Suprapubic skin (tissue), 4 donors: ENCODE data around the gene FGF2. TPM values are rescaled to one million over a fixed set of nuclear protein-coding genes. Genes with fewer than 3 reads are reported as not detected.

Source experiments
- DNase-seq, 2 donors: peaks; one replicate each; pipeline ENCODE4 v3.0.0-alpha.2; 2019; ENCODE audit warnings: low spot score in 2 of 2
- H3K27ac ChIP-seq: fragments of 200-600 bp; sonication (generic); one replicate; pipeline ENCODE4 v1.5.1; 2019
- H3K27me3 ChIP-seq: fragments of 200-600 bp; sonication (generic); one replicate; pipeline ENCODE4 v1.5.1; 2019
- H3K36me3 ChIP-seq: fragments of 200-600 bp; sonication (generic); one replicate; pipeline ENCODE4 v1.5.1; 2019
- H3K4me1 ChIP-seq: fragments of 200-600 bp; sonication (generic); one replicate; pipeline ENCODE4 v1.5.1; 2019
- H3K4me3 ChIP-seq: fragments of 200-600 bp; sonication (generic); one replicate; pipeline ENCODE4 v1.5.1; 2019; ENCODE audit warnings: mild to moderate bottlenecking
- H3K9me3 ChIP-seq: fragments of 200-600 bp; sonication (generic); one replicate; pipeline ENCODE4 v1.5.1; 2019
- EP300 ChIP-seq: sonication (generic); formaldehyde crosslinking; IDR thresholded peaks from one replicate; pipeline ENCODE4 v1.6.1; 2017; ENCODE audit warnings: antibody characterized with exemption
- POLR2A ChIP-seq, 2 donors: fragments of 450-650 bp; IDR thresholded peaks; one replicate each; pipeline ENCODE4 v1.6.1; 2017; ENCODE audit warnings: antibody characterized with exemption in 2 of 2, mild to moderate bottlenecking in 2 of 2, moderate library complexity in 2 of 2
- POLR2AphosphoS5 ChIP-seq, 3 donors: sonication (generic); formaldehyde crosslinking; IDR thresholded peaks; one replicate each; pipeline ENCODE4 v1.6.1; 2017; ENCODE audit warnings: antibody characterized with exemption in 3 of 3
- WGBS: methylation state at CpG from one replicate; pipeline ENCODE4 v1.1.5; 2018; 5-methylcytosine and 5-hydroxymethylcytosine counted together
- total RNA-seq, 4 donors: library from RNA; depleted of rRNA; stranded (reverse); fragments of >200 nt; gene quantifications; one replicate each; pipeline ENCODE4 v1.1.0, GENCODE V29; 2016
- TF ChIP-seq, protein P1 (sequence below), 2 donors: fragments of 200-600 bp in 1 of 2; fragments of 450-650 bp in 1 of 2; sonication (generic) in 1 of 2; IDR thresholded peaks; one replicate each; pipeline ENCODE4 v1.5.1; 2016 to 2019; ENCODE audit warnings: antibody characterized with exemption in 2 of 2, mild to moderate bottlenecking in 1 of 2, moderate library complexity in 1 of 2

Gene FGF2
- total RNA-seq, 4 donors from 2014 or later, result 3.0 to 8.2 (median 5.8) TPM

- TF ChIP-seq, protein P1, sequence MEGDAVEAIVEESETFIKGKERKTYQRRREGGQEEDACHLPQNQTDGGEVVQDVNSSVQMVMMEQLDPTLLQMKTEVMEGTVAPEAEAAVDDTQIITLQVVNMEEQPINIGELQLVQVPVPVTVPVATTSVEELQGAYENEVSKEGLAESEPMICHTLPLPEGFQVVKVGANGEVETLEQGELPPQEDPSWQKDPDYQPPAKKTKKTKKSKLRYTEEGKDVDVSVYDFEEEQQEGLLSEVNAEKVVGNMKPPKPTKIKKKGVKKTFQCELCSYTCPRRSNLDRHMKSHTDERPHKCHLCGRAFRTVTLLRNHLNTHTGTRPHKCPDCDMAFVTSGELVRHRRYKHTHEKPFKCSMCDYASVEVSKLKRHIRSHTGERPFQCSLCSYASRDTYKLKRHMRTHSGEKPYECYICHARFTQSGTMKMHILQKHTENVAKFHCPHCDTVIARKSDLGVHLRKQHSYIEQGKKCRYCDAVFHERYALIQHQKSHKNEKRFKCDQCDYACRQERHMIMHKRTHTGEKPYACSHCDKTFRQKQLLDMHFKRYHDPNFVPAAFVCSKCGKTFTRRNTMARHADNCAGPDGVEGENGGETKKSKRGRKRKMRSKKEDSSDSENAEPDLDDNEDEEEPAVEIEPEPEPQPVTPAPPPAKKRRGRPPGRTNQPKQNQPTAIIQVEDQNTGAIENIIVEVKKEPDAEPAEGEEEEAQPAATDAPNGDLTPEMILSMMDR (IDR thresholded peaks at IDR 0.05), result no peak
- no peak for TF ChIP-seq EP300
- no peak for TF ChIP-seq POLR2A (IDR thresholded peaks at IDR 0.05)
- TF ChIP-seq POLR2AphosphoS5 (IDR thresholded peaks at IDR 0.05), result no peak
- no peak for DNase-seq
- WGBS, result 72% methylated on average over 1 of the region's 1 CpG
Observed at GRCh38 chr4:122912810-122913575, 86.4 kb downstream of the FGF2 start.

DNA sequence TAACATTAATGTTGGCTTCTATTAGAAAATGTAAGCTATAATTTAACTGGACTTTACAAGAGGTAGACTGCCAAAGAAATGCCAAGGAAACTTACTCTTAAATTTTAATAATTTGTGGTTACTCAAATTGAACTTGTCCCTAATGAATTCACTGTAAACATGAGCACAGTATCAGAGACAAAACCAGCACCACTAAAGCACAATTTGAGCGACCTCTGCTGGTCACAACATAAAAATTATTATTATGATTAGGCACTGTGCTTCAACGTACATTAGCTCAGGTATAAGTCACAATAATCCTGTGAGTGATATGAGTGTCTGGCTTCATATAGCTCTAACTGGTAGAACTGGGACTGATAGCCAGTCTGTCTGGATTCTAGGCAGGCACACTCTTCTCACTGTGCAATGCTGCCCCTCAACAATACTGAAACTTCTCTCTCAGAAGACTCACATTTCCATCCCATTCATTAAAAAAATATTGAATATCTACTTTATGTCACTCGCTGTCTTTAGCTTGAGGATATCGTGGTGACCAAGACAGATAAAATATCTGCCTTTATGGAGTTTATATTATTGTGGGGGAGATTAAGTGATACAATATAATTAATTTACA, 87.8 kb downstream of the FGF2 start:
- peaks cover 2% of the 10 kb centered on the region for H3K4me1 ChIP-seq
- 46% methylated on average over 4 of the region's 4 CpGs for WGBS
- TF ChIP-seq POLR2AphosphoS5 (IDR thresholded peaks at IDR 0.05) (no peak), EP300 (no peak), POLR2A (IDR thresholded peaks at IDR 0.05) (no peak)
- TF ChIP-seq, protein P1 (IDR thresholded peaks at IDR 0.05), result no peak
- no peak overlapping the region for H3K27ac ChIP-seq
- H3K36me3 ChIP-seq, result peaks cover 16% of the 10 kb centered on the region
- no peaks in the 10 kb centered on the region for H3K9me3 ChIP-seq
- H3K4me3 ChIP-seq, result no peak overlapping the region
- no peak for DNase-seq
- no peaks in the 10 kb centered on the region for H3K27me3 ChIP-seq

More at GRCh38 chr4:122912810-122913575, 86.4 kb downstream of the FGF2 start:
- Histone ChIP-seq H3K27me3 (no peaks in the 10 kb centered on the region), H3K4me3 (no peak overlapping the region), H3K9me3 (no peaks in the 10 kb centered on the region), H3K4me1 (peaks cover 2% of the 10 kb centered on the region), H3K36me3 (peaks cover 16% of the 10 kb centered on the region), H3K27ac (no peak overlapping the region)

DNA sequence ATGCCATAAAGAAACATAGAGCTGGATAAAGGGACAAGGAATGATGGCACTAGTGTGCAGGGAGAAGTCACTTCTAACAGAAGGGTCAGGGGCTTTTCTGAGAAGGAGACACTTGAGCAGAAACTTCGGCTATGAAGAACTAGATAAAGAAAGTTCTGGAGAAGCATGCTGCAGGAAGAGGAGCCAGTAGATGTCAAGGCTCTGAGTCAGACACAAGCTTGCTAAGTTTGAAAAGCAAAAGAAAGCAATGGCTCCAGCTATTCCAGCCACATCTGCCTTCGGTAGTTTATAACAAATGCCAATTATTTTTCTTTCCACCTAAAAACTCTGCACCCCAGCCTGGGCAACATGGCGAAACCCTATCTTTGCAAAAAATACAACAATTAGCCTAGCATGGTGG, 88.3 kb downstream of the FGF2 start:
- Histone ChIP-seq H3K36me3 (peaks cover 16% of the 10 kb centered on the region), H3K4me1 (peaks cover 2% of the 10 kb centered on the region), H3K4me3 (no peak overlapping the region), H3K27ac (no peak overlapping the region), H3K9me3 (no peaks in the 10 kb centered on the region), H3K27me3 (no peaks in the 10 kb centered on the region)
- no peak for TF ChIP-seq EP300
- TF ChIP-seq, protein P1 (IDR thresholded peaks at IDR 0.05), result no peak
- TF ChIP-seq POLR2AphosphoS5 (IDR thresholded peaks at IDR 0.05), result no peak
- TF ChIP-seq POLR2A (IDR thresholded peaks at IDR 0.05), result no peak
- DNase-seq, result no peak
- WGBS, result 74% methylated on average over 3 of the region's 3 CpGs

DNA sequence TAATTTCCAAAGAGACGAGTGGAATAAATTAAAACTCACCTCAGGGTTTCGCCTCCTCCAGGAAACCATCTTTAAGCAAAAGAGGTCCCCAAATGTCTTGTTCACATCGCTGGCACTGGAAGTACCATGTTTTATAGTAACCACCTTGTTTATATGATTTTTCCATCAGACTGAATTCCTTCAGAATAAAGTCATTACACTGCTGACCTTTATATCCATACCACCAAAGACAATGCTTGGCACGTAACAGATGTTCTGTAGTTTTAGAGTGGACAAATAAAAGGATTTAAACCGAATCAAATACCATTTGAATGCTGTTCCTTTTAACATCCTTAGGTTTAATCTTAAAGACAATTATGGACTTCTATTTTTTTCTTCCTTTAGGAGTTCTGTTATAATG, 91.1 kb downstream of the FGF2 start:
- DNase-seq, result no peak
- Histone ChIP-seq H3K27me3 (no peaks in the 10 kb centered on the region), H3K9me3 (no peaks in the 10 kb centered on the region), H3K4me3 (no peak overlapping the region), H3K4me1 (peaks cover 8% of the 10 kb centered on the region), H3K27ac (no peak overlapping the region), H3K36me3 (peaks cover 9% of the 10 kb centered on the region)
- 93% methylated on average over 5 of the region's 5 CpGs for WGBS
- TF ChIP-seq POLR2AphosphoS5 (IDR thresholded peaks at IDR 0.05), result no peak
- TF ChIP-seq POLR2A (IDR thresholded peaks at IDR 0.05), result no peak
- no peak for TF ChIP-seq EP300
- TF ChIP-seq, protein P1 (IDR thresholded peaks at IDR 0.05), result no peak

GRCh38 chr4:122920473-122920872, 93.8 kb downstream of the FGF2 start:
- Histone ChIP-seq H3K27me3 (no peaks in the 10 kb centered on the region), H3K4me1 (peaks cover 24% of the 10 kb centered on the region), H3K27ac (no peak overlapping the region), H3K9me3 (no peaks in the 10 kb centered on the region), H3K36me3 (peaks cover 9% of the 10 kb centered on the region), H3K4me3 (no peak overlapping the region)
- TF ChIP-seq, protein P1 (IDR thresholded peaks at IDR 0.05), result no peak
- TF ChIP-seq EP300, result no peak
- no peak for TF ChIP-seq POLR2AphosphoS5 (IDR thresholded peaks at IDR 0.05)
- TF ChIP-seq POLR2A (IDR thresholded peaks at IDR 0.05), result no peak
- 82% methylated on average over 5 of the region's 5 CpGs for WGBS
- DNase-seq, result no peak
